Measurements from ENCODE around the gene FGFBP1. TPM values are rescaled to one million over a fixed set of nuclear protein-coding genes. Genes with fewer than 3 reads are reported as not detected.
A peak's percentile ranks its signal among the peaks of the same experiment; 100 is the strongest.

Gene FGFBP1
- under 1 TPM in 1 of 3 donors, not detected in 2; 0.14 TPM for polyA plus RNA-seq (ENCODE audit: insufficient read length in 3 of 3)
- long read RNA-seq, donor 1, result 0 reads
- long read RNA-seq, donor 2, result 0 reads
- long read RNA-seq, donor 3, result 0 reads
- long read RNA-seq, donor 4, result 0 reads
- long read RNA-seq, donor 5, result 0 reads
- long read RNA-seq, donor 6, result 0 reads
- long read RNA-seq, donor 7, result 0 reads
- long read RNA-seq, donor 8, result 0 reads
- long read RNA-seq, donor 9, result 0 reads
- long read RNA-seq, donor 10, result 0 reads
- long read RNA-seq, donor 11, result 0 reads
- long read RNA-seq, donor 12, result 0 reads
- long read RNA-seq, donor 13, result 0 reads
- long read RNA-seq, donor 14, result 0 reads
- long read RNA-seq, donor 15, result 0 reads
- long read RNA-seq, donor 16, result 0 reads

- no peak for DNase-seq (ENCODE audit: extremely low read depth in 1 of 11, low read depth in 9 of 11, low spot score in 4 of 11)
Observed at GRCh38 chr4:15938640-15939039, at the start of gene FGFBP1. Gene FGFBP1 (minus strand): TSS chr4:15938740. CDS start chr4:15936632, 2,108 bp downstream.

- DNase-seq (ENCODE audit: extremely low read depth in 1 of 11, low read depth in 9 of 11, low spot score in 4 of 11), result no peak
Observed at GRCh38 chr4:15988222-15988621, 49.7 kb upstream of the FGFBP1 start.

GRCh38 chr4:15986907-15987306 lies 48.4 kb upstream of the FGFBP1 start:
- DNase-seq (ENCODE audit: extremely low read depth in 1 of 11, low read depth in 9 of 11, low spot score in 4 of 11), result no peak

DNA sequence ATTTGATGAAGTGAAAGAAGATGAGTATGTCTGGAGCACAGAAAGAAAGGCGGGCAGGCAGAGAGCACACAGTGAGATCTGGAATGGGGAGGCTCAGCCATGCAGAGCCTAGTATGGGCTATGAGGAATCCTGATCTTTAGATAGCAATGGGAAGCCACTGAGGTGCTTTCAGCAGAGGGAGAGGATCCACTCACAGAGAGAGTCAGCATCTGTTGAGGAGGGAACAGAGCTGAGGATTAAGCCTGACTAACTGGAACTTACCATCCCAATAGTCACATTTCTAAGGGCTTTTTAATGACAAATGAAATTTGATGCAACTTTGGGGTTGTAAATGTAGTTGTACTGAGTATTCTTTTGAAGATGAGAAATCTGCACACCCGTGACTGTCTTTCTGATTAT lies 45.1 kb upstream of the FGFBP1 start:
- no peak for DNase-seq (ENCODE audit: extremely low read depth in 1 of 11, low read depth in 9 of 11, low spot score in 4 of 11)

DNA sequence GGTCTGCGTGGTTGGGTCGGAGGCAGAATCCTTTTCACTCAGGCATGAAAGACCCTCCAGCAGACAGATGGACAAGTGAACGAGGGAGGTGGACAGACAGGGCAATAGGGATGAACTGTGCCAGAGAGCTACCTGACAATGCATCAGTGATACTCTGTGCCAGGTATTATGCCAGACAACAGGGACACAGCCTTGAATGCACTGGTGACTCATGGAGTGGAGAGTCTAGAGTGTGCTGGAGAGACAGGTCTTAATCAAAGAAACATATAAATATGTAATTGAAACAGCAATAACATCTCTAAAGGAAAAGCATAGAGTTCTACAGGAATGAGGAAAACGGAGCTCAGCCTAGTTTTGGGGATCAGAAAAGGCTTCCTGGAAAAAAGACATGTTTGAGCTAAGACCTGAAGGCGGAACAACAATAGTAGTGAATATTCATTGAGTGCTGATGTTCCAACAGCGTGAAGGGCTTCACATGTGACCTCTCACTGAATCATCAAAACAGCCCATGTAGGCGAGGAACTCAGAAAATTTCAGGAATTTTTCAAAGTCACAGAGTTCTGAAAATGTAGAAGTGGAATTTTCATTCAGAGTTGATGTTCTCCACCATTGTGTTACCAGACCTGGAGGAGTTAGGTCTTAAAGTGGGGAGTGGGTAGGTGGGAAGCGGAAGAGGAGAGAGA lies 44.4 kb upstream of the FGFBP1 start:
- no peak for DNase-seq (ENCODE audit: extremely low read depth in 1 of 11, low read depth in 9 of 11, low spot score in 4 of 11)

DNA sequence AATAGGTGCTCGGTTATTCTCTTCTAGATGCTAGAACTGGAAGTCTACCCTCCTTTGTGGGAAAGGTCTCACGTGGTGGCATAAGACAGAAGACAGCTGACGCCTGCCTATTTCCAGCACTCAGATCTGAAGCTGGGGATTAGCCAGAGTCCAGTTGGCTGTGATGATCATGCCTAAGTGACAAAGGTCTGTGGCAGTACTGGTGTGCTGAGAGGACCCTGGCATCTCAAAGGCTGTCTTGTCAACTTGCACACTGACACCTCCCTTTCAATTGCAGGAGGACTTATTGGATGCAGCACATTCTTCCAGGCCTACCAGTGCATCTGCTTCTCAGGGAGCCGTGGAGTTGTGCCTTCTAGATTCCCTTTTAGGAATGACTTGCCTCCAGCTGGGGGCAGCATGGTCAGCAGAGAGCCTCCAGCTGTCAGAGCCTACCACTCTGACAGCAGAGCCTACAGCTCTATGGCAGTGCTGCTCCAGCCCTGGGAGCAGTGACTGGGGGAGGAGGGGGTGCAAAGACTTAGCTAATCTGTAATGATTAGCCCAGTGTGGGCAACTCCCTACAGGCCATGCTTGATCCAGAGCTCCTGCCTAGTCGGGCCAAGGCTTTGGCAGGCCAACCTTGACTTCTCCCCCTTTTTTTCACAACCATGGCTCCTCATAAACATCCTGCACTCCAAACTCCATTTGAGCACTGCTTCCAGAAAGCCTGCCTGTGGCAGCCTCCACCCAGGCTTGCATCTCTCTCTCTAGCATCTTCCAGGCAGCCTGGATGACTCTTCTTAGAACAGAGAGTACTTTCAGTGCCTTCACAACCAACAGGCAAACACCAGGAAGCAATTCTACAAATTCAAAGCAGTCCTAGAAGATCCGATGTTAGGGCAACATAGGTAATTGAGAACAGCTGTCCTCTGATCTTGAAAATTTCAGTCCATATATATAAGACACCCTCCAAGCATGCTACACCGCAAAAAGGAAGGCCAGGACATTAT lies 38.2 kb upstream of the FGFBP1 start:
- no peak for DNase-seq (ENCODE audit: extremely low read depth in 1 of 11, low read depth in 9 of 11, low spot score in 4 of 11)

- DNase-seq (ENCODE audit: extremely low read depth in 1 of 11, low read depth in 9 of 11, low spot score in 4 of 11), result no peak
Observed at GRCh38 chr4:15971068-15971801, 32.7 kb upstream of the FGFBP1 start.

- no peak for DNase-seq (ENCODE audit: extremely low read depth in 1 of 11, low read depth in 9 of 11, low spot score in 4 of 11)
Observed at GRCh38 chr4:15968551-15969300, 30.2 kb upstream of the FGFBP1 start.

DNA sequence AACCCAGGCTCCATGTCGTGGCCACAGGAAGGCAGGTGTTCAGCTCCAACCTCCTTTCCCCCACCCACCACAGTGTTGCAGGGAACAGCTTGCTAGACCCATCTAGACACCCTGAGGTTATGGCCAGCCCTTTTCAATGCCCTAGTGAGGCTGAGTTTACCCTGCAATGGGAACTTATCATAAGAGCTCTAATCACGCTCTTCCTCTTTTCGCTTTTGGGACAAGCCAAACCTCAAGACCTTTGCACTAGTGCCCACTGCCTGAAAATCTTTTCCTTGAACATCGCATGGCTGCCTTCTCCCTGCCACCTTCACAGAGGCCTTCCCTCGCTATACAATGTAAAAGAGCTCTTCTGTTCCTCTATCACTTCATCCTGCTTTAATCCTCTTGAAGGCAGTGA lies 26.8 kb upstream of the FGFBP1 start:
- DNase-seq (ENCODE audit: extremely low read depth in 1 of 11, low read depth in 9 of 11, low spot score in 4 of 11), result no peak

DNA sequence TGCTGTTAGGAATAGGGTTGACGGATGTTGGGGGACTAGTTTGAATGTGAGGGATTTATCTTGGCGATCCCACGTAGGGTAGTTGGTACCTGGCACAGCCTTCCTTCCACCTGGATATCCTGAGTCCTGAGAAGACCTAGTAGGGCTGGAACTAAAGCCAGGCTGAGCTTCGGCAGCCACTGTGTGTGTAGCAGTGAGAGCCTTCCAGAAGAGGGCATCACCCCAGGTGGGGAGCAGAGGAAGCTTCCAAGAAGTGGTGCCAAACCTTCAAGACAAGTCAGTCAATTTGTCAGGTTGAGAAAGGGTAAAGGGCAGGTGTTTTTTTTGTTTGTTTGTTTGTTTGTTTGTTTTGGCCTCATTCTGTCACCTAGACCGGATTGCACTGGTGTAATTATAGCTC lies 25.6 kb upstream of the FGFBP1 start:
- DNase-seq (ENCODE audit: extremely low read depth in 1 of 11, low read depth in 9 of 11, low spot score in 4 of 11), result no peak

DNA sequence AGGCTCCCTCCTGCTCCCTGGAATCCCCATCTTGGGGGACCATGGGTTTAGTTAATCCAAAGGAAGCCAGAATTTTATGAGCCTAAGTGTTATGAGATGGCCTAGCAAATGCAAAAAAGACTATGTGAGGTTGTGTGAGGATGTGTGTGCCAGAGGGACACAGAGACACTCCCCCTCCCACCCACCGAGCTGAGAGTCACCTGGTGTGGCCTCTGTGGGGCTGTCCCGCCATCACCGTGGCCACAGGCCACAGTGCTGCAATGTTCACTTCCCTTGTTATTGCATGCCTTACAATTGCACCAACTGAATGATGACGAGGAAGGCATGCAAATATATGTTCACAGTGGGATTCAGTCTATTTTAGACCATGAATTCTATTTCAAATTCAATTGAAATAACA lies 25.0 kb upstream of the FGFBP1 start:
- DNase-seq (ENCODE audit: extremely low read depth in 1 of 11, low read depth in 9 of 11, low spot score in 4 of 11), result no peak

DNA sequence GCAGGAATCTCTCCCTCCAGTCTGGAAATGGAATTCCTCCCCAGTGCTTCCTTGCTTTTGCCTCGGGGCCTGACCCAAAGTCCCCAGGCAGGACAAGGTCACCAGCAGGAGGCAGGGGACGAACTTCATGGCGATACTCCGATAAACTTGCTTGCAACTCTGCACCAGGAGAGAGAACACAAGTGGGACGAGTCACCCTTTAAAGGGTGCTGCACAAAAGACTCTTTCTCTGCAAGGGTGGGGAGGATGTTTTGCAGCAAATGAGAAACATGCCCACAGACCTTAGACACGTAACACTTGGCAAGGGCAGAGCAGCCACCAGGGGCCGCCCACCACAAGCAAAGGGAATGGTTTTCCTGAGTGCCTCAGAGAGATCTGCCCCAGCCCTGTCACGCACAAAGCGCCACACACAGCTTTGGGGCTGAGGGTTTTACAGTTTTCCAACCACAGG lies 24.5 kb upstream of the FGFBP1 start, which contains the start of gene FGFBP2:
Gene FGFBP2 (minus strand): TSS at position 175 of the 451 bp plus-strand sequence. CDS start 46 bp downstream, at position 129.
- peak in 1 of 11 donors; percentile 27 for DNase-seq (ENCODE audit: extremely low read depth in 1 of 11, low read depth in 9 of 11, low spot score in 4 of 11)

- no peak for DNase-seq (ENCODE audit: extremely low read depth in 1 of 11, low read depth in 9 of 11, low spot score in 4 of 11)
Observed at GRCh38 chr4:15961781-15962510, 23.4 kb upstream of the FGFBP1 start.

GRCh38 chr4:15958562-15958961 lies 20.0 kb upstream of the FGFBP1 start:
- DNase-seq (ENCODE audit: extremely low read depth in 1 of 11, low read depth in 9 of 11, low spot score in 4 of 11), result no peak

- peak in 6 of 11 donors; percentile 15 to 46 (median 24) for DNase-seq (ENCODE audit: extremely low read depth in 1 of 11, low read depth in 9 of 11, low spot score in 4 of 11)
Observed at GRCh38 chr4:15956179-15956850, 17.8 kb upstream of the FGFBP1 start.

GRCh38 chr4:15955670-15956069 lies 17.1 kb upstream of the FGFBP1 start:
- no peak for DNase-seq (ENCODE audit: extremely low read depth in 1 of 11, low read depth in 9 of 11, low spot score in 4 of 11)

- DNase-seq (ENCODE audit: extremely low read depth in 1 of 11, low read depth in 9 of 11, low spot score in 4 of 11), result no peak
Observed at GRCh38 chr4:15953625-15954024, 15.1 kb upstream of the FGFBP1 start.
